ENCODE results near the gene CENPL. TPM values are rescaled to one million over a fixed set of nuclear protein-coding genes. Genes with fewer than 3 reads are reported as not detected.
"Not testable (repeated sequence)": the region's sequence is repeated elsewhere in the genome, so short reads cannot be mapped to it uniquely, and the experiment has no call there.

The CENPL gene
- total RNA-seq, 1 experiment from 2014 or later, result 19.5 TPM

DNA sequence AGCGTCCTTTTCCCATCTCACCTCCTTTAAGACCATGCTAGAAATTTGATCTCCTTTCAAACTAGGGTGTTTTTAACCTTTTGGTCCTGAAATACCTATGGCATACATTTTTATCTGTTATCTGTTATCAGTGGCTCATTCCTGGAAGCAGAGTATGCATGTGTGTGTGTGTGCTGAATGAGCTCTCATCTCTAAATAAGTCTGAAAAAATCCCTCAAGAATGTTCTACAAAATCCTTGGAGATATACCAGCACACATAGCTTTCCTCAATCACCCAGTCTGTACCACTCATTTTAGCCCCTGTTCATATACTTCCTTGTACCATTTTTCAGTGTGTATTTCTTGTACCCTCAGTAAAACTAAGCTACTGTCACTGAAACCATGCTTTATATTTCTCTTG is 6.2 kb downstream of the CENPL start:
- CTCF ChIA-PET, result no interaction called here
- POLR2A ChIA-PET (ENCODE audit: unreplicated experiment), result no interaction called here
- H2AFZ ChIP-seq, result no peak overlapping the region
- intact Hi-C loops (cut with micrococcal nuclease; ENCODE audit: unreplicated experiment), result no loop called here
- no TSS peak for BruUV-seq (replicated peaks)
- H3K4me3 ChIP-seq, result no peak overlapping the region
- DNase-seq, result no peak
- no peaks in the 10 kb centered on the region for H4K20me1 ChIP-seq (ENCODE audit: insufficient read depth)
- H3K9me3 ChIP-seq (ENCODE audit: insufficient read depth, low read depth), result no peaks in the 10 kb centered on the region
- peaks cover 85% of the 10 kb centered on the region for H3K79me2 ChIP-seq (ENCODE audit: low read depth)
- H3K4me2 ChIP-seq, result no peak overlapping the region
- no peaks in the 10 kb centered on the region for H3F3A ChIP-seq (ENCODE audit: insufficient read depth, low read depth)
- peaks cover 3% of the 10 kb centered on the region; the same call in 1 of the 2 replicates for H3K36me3 ChIP-seq (ENCODE audit: low read depth)
- H3K27ac ChIP-seq, result no peak overlapping the region
- H3K9me2 ChIP-seq (ENCODE audit: insufficient read depth), result no peaks in the 10 kb centered on the region
- TF ChIP-seq, protein P1, sequence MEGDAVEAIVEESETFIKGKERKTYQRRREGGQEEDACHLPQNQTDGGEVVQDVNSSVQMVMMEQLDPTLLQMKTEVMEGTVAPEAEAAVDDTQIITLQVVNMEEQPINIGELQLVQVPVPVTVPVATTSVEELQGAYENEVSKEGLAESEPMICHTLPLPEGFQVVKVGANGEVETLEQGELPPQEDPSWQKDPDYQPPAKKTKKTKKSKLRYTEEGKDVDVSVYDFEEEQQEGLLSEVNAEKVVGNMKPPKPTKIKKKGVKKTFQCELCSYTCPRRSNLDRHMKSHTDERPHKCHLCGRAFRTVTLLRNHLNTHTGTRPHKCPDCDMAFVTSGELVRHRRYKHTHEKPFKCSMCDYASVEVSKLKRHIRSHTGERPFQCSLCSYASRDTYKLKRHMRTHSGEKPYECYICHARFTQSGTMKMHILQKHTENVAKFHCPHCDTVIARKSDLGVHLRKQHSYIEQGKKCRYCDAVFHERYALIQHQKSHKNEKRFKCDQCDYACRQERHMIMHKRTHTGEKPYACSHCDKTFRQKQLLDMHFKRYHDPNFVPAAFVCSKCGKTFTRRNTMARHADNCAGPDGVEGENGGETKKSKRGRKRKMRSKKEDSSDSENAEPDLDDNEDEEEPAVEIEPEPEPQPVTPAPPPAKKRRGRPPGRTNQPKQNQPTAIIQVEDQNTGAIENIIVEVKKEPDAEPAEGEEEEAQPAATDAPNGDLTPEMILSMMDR (conservative IDR thresholded peaks at IDR 0.05), result no peak
- TF ChIP-seq EZH2 (IDR thresholded peaks at IDR 0.05; ENCODE audit: low read depth), result no peak
- H3K27me3 ChIP-seq (ENCODE audit: insufficient read depth, low read depth), result no peaks in the 10 kb centered on the region
- peaks cover 17% of the 10 kb centered on the region for H3K4me1 ChIP-seq (replicated peaks; ENCODE audit: insufficient read depth)

DNA sequence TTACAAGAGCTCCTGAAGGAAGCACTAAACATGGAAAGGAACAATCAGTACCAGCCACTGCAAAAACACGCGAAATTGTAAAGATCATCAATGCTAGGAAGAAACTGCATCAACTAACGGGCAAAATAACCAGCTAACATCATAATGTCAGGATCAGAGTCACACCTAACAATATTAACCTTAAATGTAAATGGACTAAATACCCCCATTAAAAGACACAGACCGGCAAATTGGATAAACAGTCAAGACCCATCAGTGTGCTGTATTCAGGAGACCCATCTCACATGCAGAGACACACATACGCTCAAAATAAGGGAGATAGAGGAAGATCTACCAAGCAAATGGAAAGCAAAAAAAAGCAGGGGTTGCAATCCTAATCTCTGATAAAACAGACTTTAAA is 11.0 kb downstream of the CENPL start:
- H3K36me3 ChIP-seq (ENCODE audit: low read depth); CTCF ChIA-PET; H3K27me3 ChIP-seq (ENCODE audit: insufficient read depth, low read depth); intact Hi-C loops (cut with micrococcal nuclease; ENCODE audit: unreplicated experiment); H2AFZ ChIP-seq; H3K4me3 ChIP-seq; H4K20me1 ChIP-seq (ENCODE audit: insufficient read depth); BruUV-seq (replicated peaks); H3K9me3 ChIP-seq (ENCODE audit: insufficient read depth, low read depth); H3F3A ChIP-seq (ENCODE audit: insufficient read depth, low read depth); DNase-seq; H3K27ac ChIP-seq; H3K4me2 ChIP-seq; H3K9me2 ChIP-seq (ENCODE audit: insufficient read depth); H3K4me1 ChIP-seq (replicated peaks; ENCODE audit: insufficient read depth): not testable (repeated sequence)
- H3K79me2 ChIP-seq (ENCODE audit: low read depth), result peaks cover 59% of the 10 kb centered on the region
- POLR2A ChIA-PET (ENCODE audit: unreplicated experiment), result interaction anchor here (0.7 kb wide), 1 partner anchor 99 kb away, joined by 3 read pairs; the partner anchor contains the start of gene KLHL20

DNA sequence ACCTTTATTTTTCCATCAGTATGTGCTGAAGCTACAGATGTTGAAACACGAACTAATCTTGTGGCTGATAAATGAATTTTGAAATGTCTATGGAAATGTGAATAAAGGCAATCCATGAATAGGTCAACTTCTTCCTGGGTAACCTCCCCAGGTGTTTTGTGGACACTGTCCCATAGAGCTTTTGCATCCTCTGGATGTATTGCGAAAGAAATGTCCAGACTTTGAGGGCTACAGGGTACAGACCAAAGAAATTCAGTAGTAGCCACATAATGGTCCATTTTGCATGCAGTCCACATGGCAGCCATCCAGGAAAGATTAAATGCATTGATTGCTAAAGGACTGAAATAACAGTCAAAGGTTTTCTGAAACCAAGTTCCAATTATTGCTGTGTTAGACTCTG is 21.7 kb downstream of the CENPL start:
- Histone ChIP-seq H3K4me1 (replicated peaks; ENCODE audit: insufficient read depth) (no peaks in the 10 kb centered on the region), H3K27ac (no peak overlapping the region), H3K4me2 (no peak overlapping the region), H3K36me3 (ENCODE audit: low read depth) (peaks cover 16% of the 10 kb centered on the region), H3K9me3 (ENCODE audit: insufficient read depth, low read depth) (no peaks in the 10 kb centered on the region), H3K27me3 (ENCODE audit: insufficient read depth, low read depth) (no peaks in the 10 kb centered on the region), H3F3A (ENCODE audit: insufficient read depth, low read depth) (peaks cover 3% of the 10 kb centered on the region), H2AFZ (no peak overlapping the region), H3K4me3 (no peak overlapping the region), H3K79me2 (ENCODE audit: low read depth) (no peaks in the 10 kb centered on the region), H4K20me1 (ENCODE audit: insufficient read depth) (0 out of 2 replicates have a peak, but pooled peaks cover 3% of the 10 kb centered on the region), H3K9me2 (ENCODE audit: insufficient read depth) (no peaks in the 10 kb centered on the region)
- ChIA-PET POLR2A (ENCODE audit: unreplicated experiment) (interaction anchor here (0.6 kb wide), 1 partner anchor 402 kb away, joined by 5 read pairs; no protein-coding TSS in a partner anchor), CTCF (no interaction called here)
- intact Hi-C loops (cut with micrococcal nuclease; ENCODE audit: unreplicated experiment), result no loop called here
- no TSS peak for BruUV-seq (replicated peaks)
- TF ChIP-seq EZH2 (IDR thresholded peaks at IDR 0.05; ENCODE audit: low read depth), result no peak
- TF ChIP-seq, protein P1 (conservative IDR thresholded peaks at IDR 0.05), result no peak
- no peak for DNase-seq

DNA sequence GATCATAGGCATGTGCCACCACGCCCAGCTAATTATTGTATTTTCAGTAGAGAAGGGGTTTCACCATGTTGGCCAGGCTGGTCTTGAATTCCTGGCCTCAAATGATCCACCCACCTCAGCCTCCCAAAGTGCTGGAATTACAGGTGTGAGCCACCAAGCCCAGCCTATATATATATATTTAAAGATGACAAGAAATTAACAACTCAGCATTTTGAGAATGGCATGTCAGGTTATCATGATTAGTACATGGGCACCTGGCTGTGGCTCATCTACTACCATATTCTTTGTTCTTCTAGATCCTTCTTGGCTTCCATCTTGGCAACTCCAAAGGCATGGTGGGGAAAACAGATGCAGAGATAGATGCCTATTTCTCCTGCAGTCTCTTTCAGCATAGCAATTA is 24.7 kb downstream of the CENPL start:
- H3K4me2 ChIP-seq; H3K27ac ChIP-seq; BruUV-seq (replicated peaks); H3K79me2 ChIP-seq (ENCODE audit: low read depth); DNase-seq; H4K20me1 ChIP-seq (ENCODE audit: insufficient read depth); H3K9me3 ChIP-seq (ENCODE audit: insufficient read depth, low read depth); intact Hi-C loops (cut with micrococcal nuclease; ENCODE audit: unreplicated experiment); POLR2A ChIA-PET (ENCODE audit: unreplicated experiment); H2AFZ ChIP-seq; H3K4me3 ChIP-seq; H3K27me3 ChIP-seq (ENCODE audit: insufficient read depth, low read depth); H3F3A ChIP-seq (ENCODE audit: insufficient read depth, low read depth); CTCF ChIA-PET; H3K36me3 ChIP-seq (ENCODE audit: low read depth); H3K4me1 ChIP-seq (replicated peaks; ENCODE audit: insufficient read depth); H3K9me2 ChIP-seq (ENCODE audit: insufficient read depth): not testable (repeated sequence)
